Neuron (in vitro differentiated cells): ENCODE data around the gene MYO1H.

Source experiments
- H2AFZ ChIP-seq: one replicate; pipeline ENCODE4 v1.6.1; 2013; ENCODE audit warnings: low read depth, mild to moderate bottlenecking, inconsistent platforms, low read length, moderate library complexity
- H3K27me3 ChIP-seq: one replicate; pipeline ENCODE4 v1.6.1; 2013; ENCODE audit warnings: low read length; ENCODE audit not compliant: insufficient read depth
- H3K36me3 ChIP-seq: one replicate; pipeline ENCODE4 v1.6.1; 2013; ENCODE audit warnings: low read length; ENCODE audit not compliant: insufficient read depth
- H3K4me1 ChIP-seq: one replicate; pipeline ENCODE4 v1.6.1; 2013; ENCODE audit warnings: low read length; ENCODE audit not compliant: insufficient read depth
- H3K4me3 ChIP-seq: 2 replicates; pipeline ENCODE4 v1.5.1; 2013; ENCODE audit warnings: mild to moderate bottlenecking, low read length, moderate library complexity
- H3K9me3 ChIP-seq: one replicate; pipeline ENCODE4 v1.6.1; 2013; ENCODE audit warnings: low read length

The MYO1H gene

GRCh38 chr12:109491671-109492070 lies 144.0 kb downstream of the MYO1H start:
- Histone ChIP-seq H2AFZ (no peak overlapping the region), H3K36me3 (peaks cover 72% of the 10 kb centered on the region), H3K27me3 (no peaks in the 10 kb centered on the region), H3K4me1 (no peaks in the 10 kb centered on the region), H3K4me3 (no peak overlapping the region), H3K9me3 (no peaks in the 10 kb centered on the region)

- no peak overlapping the region for H3K4me3 ChIP-seq
- H3K36me3 ChIP-seq: peaks cover 67% of the 10 kb centered on the region
- H2AFZ ChIP-seq: no peak overlapping the region
- H3K9me3 ChIP-seq: no peaks in the 10 kb centered on the region
- H3K4me1 ChIP-seq: no peaks in the 10 kb centered on the region
- H3K27me3 ChIP-seq: no peaks in the 10 kb centered on the region
Observed at GRCh38 chr12:109492371-109492770, 144.7 kb downstream of the MYO1H start.

- H3K4me3 ChIP-seq: no peak overlapping the region
- no peaks in the 10 kb centered on the region for H3K9me3 ChIP-seq
- H3K36me3 ChIP-seq: peaks cover 67% of the 10 kb centered on the region
Observed at GRCh38 chr12:109493090-109493489, 145.4 kb downstream of the MYO1H start.

GRCh38 chr12:109493938-109494337 lies 146.2 kb downstream of the MYO1H start:
- Histone ChIP-seq H3K36me3 (peaks cover 66% of the 10 kb centered on the region), H3K4me3 (no peak overlapping the region)

More at GRCh38 chr12:109493090-109493489, 145.4 kb downstream of the MYO1H start:
- Histone ChIP-seq H2AFZ (no peak overlapping the region), H3K4me1 (no peaks in the 10 kb centered on the region), H3K27me3 (no peaks in the 10 kb centered on the region)

GRCh38 chr12:109494348-109494881 lies 146.7 kb downstream of the MYO1H start:
- Histone ChIP-seq H3K36me3 (peaks cover 65% of the 10 kb centered on the region), H3K9me3 (no peaks in the 10 kb centered on the region), H2AFZ (no peak overlapping the region), H3K4me1 (no peaks in the 10 kb centered on the region), H3K4me3 (no peak overlapping the region), H3K27me3 (no peaks in the 10 kb centered on the region)

More at GRCh38 chr12:109493938-109494337, 146.2 kb downstream of the MYO1H start:
- Histone ChIP-seq H3K4me1 (no peaks in the 10 kb centered on the region), H2AFZ (no peak overlapping the region), H3K27me3 (no peaks in the 10 kb centered on the region), H3K9me3 (no peaks in the 10 kb centered on the region)

GRCh38 chr12:109495012-109495411 lies 147.3 kb downstream of the MYO1H start:
- Histone ChIP-seq H3K4me1 (no peaks in the 10 kb centered on the region), H2AFZ (no peak overlapping the region), H3K4me3 (no peak overlapping the region), H3K27me3 (no peaks in the 10 kb centered on the region), H3K9me3 (no peaks in the 10 kb centered on the region), H3K36me3 (peaks cover 63% of the 10 kb centered on the region)

- no peak overlapping the region for H3K4me3 ChIP-seq
- H3K9me3 ChIP-seq: no peaks in the 10 kb centered on the region
- no peak overlapping the region for H2AFZ ChIP-seq
- H3K36me3 ChIP-seq: peaks cover 63% of the 10 kb centered on the region
- no peaks in the 10 kb centered on the region for H3K4me1 ChIP-seq
- H3K27me3 ChIP-seq: no peaks in the 10 kb centered on the region
Observed at GRCh38 chr12:109496306-109496705, 148.6 kb downstream of the MYO1H start.

GRCh38 chr12:109497675-109498074 lies 150.0 kb downstream of the MYO1H start:
- Histone ChIP-seq H3K4me3 (no peak overlapping the region), H3K4me1 (no peaks in the 10 kb centered on the region), H2AFZ (no peak overlapping the region), H3K36me3 (peaks cover 67% of the 10 kb centered on the region), H3K27me3 (no peaks in the 10 kb centered on the region), H3K9me3 (no peaks in the 10 kb centered on the region)
